Inflammatory macrophage treated with lipopolysaccharide for 1 hour (primary cell): Measurements from ENCODE around the gene POLR3A.
A peak's percentile ranks its signal among the peaks of the same experiment; 100 is the strongest.

Experiments
- DNase-seq, 2 donors: peaks; one replicate each; pipeline ENCODE4 v3.0.0-alpha.2; 2020 to 2022

POLR3A gene

GRCh38 chr10:77974396-77975074 lies 54.8 kb downstream of the POLR3A start:
- DNase-seq, result no peak

- no peak for DNase-seq
These were observed 56.0 kb downstream of the POLR3A start for GRCh38 chr10:77973276-77973675.

- no peak for DNase-seq
These were observed 57.2 kb downstream of the POLR3A start for GRCh38 chr10:77972148-77972547.

- DNase-seq, result no peak
These were observed 57.5 kb downstream of the POLR3A start for GRCh38 chr10:77971804-77972144.

GRCh38 chr10:77970869-77971803 lies 58.2 kb downstream of the POLR3A start:
- peak in 1 of 2 donors; percentile 5 for DNase-seq

GRCh38 chr10:77969114-77969513 lies 60.2 kb downstream of the POLR3A start:
- DNase-seq, result no peak

- no peak for DNase-seq
These were observed 61.7 kb downstream of the POLR3A start for GRCh38 chr10:77967611-77968022.

- DNase-seq, result peak; percentile 3 to 54
These were observed 64.0 kb downstream of the POLR3A start for GRCh38 chr10:77965294-77965693.

GRCh38 chr10:77964811-77965210 lies 64.5 kb downstream of the POLR3A start:
- no peak for DNase-seq

- no peak for DNase-seq
These were observed 65.4 kb downstream of the POLR3A start for GRCh38 chr10:77963901-77964300.

GRCh38 chr10:77962350-77963146 lies 66.8 kb downstream of the POLR3A start:
- no peak for DNase-seq

- DNase-seq, result no peak
These were observed 67.6 kb downstream of the POLR3A start for GRCh38 chr10:77961668-77962067.

- DNase-seq, result no peak
These were observed 68.4 kb downstream of the POLR3A start for GRCh38 chr10:77960829-77961329.

- DNase-seq, result no peak
These were observed 69.3 kb downstream of the POLR3A start for GRCh38 chr10:77959887-77960455.

- no peak for DNase-seq
These were observed 69.9 kb downstream of the POLR3A start for GRCh38 chr10:77959384-77959783.

- DNase-seq, result no peak
These were observed 74.2 kb downstream of the POLR3A start for GRCh38 chr10:77955136-77955535.

- no peak for DNase-seq
These were observed 80.1 kb downstream of the POLR3A start for GRCh38 chr10:77949167-77949566.

- DNase-seq, result no peak
These were observed 83.2 kb downstream of the POLR3A start for GRCh38 chr10:77946084-77946483.

- peak in 1 of 2 donors; percentile 33 for DNase-seq
These were observed 84.8 kb downstream of the POLR3A start for GRCh38 chr10:77944519-77944918.

GRCh38 chr10:77943121-77943901 lies 86.0 kb downstream of the POLR3A start:
- DNase-seq, result no peak

GRCh38 chr10:77941790-77942189 lies 87.5 kb downstream of the POLR3A start:
- no peak for DNase-seq

GRCh38 chr10:77940627-77941026 lies 88.7 kb downstream of the POLR3A start:
- DNase-seq, result no peak
